MCF 10A (cell line): ENCODE measurements around the gene SLC4A1AP. TPM values are rescaled to one million over a fixed set of nuclear protein-coding genes. Genes with fewer than 3 reads are reported as not detected.

Experiments
- BruUV-seq: library from RNA; stranded (reverse); fragments of 400-500 nt; replicated peaks from 2 replicates; lab custom pipeline; 2021; lab: Mats Ljungman, UMichigan
- CTCF ChIA-PET: fragments of 300-600 bp; sonication (Branson Sonifier 250); formaldehyde crosslinking; extraction: SDS; loops from one replicate; lab custom pipeline; 2021; ENCODE audit warnings: antibody characterized with exemption, inconsistent platforms; lab: Yijun Ruan, JAX
- POLR2A ChIA-PET: fragments of 300-600, 350-650 bp; sonication (Branson Sonifier 250); formaldehyde crosslinking; extraction: SDS; loops from one replicate; lab custom pipeline; 2020; ENCODE audit warnings: antibody characterized with exemption, inconsistent platforms; lab: Yijun Ruan, JAX
- DNase-seq: peaks from one replicate; pipeline ENCODE4 v3.0.0-alpha.2; 2018; ENCODE audit not compliant: unreplicated experiment
- H3K27ac Mint-ChIP-seq: one replicate; pipeline ENCODE4 v1.8.0; 2022; ENCODE audit warnings: mild to moderate bottlenecking, low read depth, mixed read lengths; ENCODE audit not compliant: unreplicated experiment
- H3K27me3 Mint-ChIP-seq: one replicate; pipeline ENCODE4 v1.8.0; 2022; ENCODE audit warnings: mixed read lengths; ENCODE audit not compliant: insufficient read depth, unreplicated experiment
- H3K36me3 Mint-ChIP-seq: one replicate; pipeline ENCODE4 v1.8.0; 2022; ENCODE audit warnings: mild to moderate bottlenecking, moderate library complexity, mixed read lengths; ENCODE audit not compliant: insufficient read depth, unreplicated experiment
- H3K4me1 Mint-ChIP-seq: one replicate; pipeline ENCODE4 v1.8.0; 2022; ENCODE audit warnings: mixed read lengths; ENCODE audit not compliant: insufficient read depth, unreplicated experiment
- H3K4me3 Mint-ChIP-seq: one replicate; pipeline ENCODE4 v1.8.0; 2022; ENCODE audit warnings: mild to moderate bottlenecking, moderate library complexity, mixed read lengths; ENCODE audit not compliant: unreplicated experiment
- H3K9me3 Mint-ChIP-seq: one replicate; pipeline ENCODE4 v1.8.0; 2022; ENCODE audit warnings: mixed read lengths; ENCODE audit not compliant: unreplicated experiment
- CTCF ChIP-seq: fragments of 200-600 bp; IDR thresholded peaks from one replicate; pipeline ENCODE4 v1.8.0; 2022; ENCODE audit warnings: antibody characterized with exemption, mild to moderate bottlenecking; ENCODE audit not compliant: unreplicated experiment
- intact Hi-C: fragments of 100-400 bp; cut with micrococcal nuclease; formaldehyde crosslinking; loops from 2 replicates; pipeline ENCODE4 v1.14.1; 2022
- total RNA-seq: library from RNA; stranded (reverse); gene quantifications from 2 replicates; pipeline ENCODE4 v1.2.3, GENCODE V29; 2022

The SLC4A1AP gene
- total RNA-seq, 1 experiment from 2014 or later = 24.3 TPM

- no peak for TF ChIP-seq CTCF
- intact Hi-C loops = no loop called here
- ChIA-PET CTCF (interaction anchor here (0.6 to 1.2 kb wide), 3 partner anchors 28 to 561 kb away, joined by 3 to 4 read pairs (median 3); no protein-coding TSS in a partner anchor), POLR2A (interaction anchor here (0.5 to 1.7 kb wide), 10 partner anchors 14 to 690 kb away, joined by 3 to 8 read pairs (median 4); no protein-coding TSS in a partner anchor)
- no TSS peak for BruUV-seq
- peak; percentile 71 for DNase-seq
- H3K36me3 Mint-ChIP-seq = no peaks in the 10 kb centered on the region
- no peaks in the 10 kb centered on the region for H3K9me3 Mint-ChIP-seq
- H3K4me1 Mint-ChIP-seq = peaks cover 41% of the 10 kb centered on the region
- peak overlapping the region; percentile 7 for H3K27ac Mint-ChIP-seq
- H3K27me3 Mint-ChIP-seq = no peaks in the 10 kb centered on the region
- H3K4me3 Mint-ChIP-seq = no peak overlapping the region
Observed at GRCh38 chr2:27710640-27711430, 47.1 kb downstream of the SLC4A1AP start.

- BruUV-seq = no TSS peak
- H3K36me3 Mint-ChIP-seq = no peaks in the 10 kb centered on the region
- peak overlapping the region; percentile 47 for H3K27ac Mint-ChIP-seq
- no peak overlapping the region for H3K4me3 Mint-ChIP-seq
- ChIA-PET CTCF (interaction anchor here (0.6 to 2.3 kb wide), 6 partner anchors 8 to 560 kb away, joined by 4 to 9 read pairs (median 6); no protein-coding TSS in a partner anchor), POLR2A (interaction anchor here (0.7 to 1.7 kb wide), 6 partner anchors 28 to 689 kb away, joined by 3 to 8 read pairs (median 4); no protein-coding TSS in a partner anchor)
- no peak for TF ChIP-seq CTCF
- H3K4me1 Mint-ChIP-seq = peaks cover 39% of the 10 kb centered on the region
- H3K27me3 Mint-ChIP-seq = no peaks in the 10 kb centered on the region
- no peak for DNase-seq
- no peaks in the 10 kb centered on the region for H3K9me3 Mint-ChIP-seq
- intact Hi-C loops = no loop called here
Observed at GRCh38 chr2:27711804-27712203, 48.1 kb downstream of the SLC4A1AP start.

GRCh38 chr2:27712522-27712921, 48.8 kb downstream of the SLC4A1AP start:
- no TSS peak for BruUV-seq
- CTCF ChIA-PET = interaction anchor here (0.9 to 2.3 kb wide), 6 partner anchors 9 to 691 kb away, joined by 3 to 9 read pairs (median 6); no protein-coding TSS in a partner anchor
- Mint-ChIP-seq H3K4me1 (peaks cover 42% of the 10 kb centered on the region), H3K36me3 (no peaks in the 10 kb centered on the region), H3K27ac (peak overlapping the region; percentile 47), H3K4me3 (no peak overlapping the region), H3K27me3 (no peaks in the 10 kb centered on the region), H3K9me3 (no peaks in the 10 kb centered on the region)
- POLR2A ChIA-PET = interaction anchor here (0.6 to 1.2 kb wide), 3 partner anchors 22 to 244 kb away, joined by 3 to 6 read pairs (median 3); no protein-coding TSS in a partner anchor
- TF ChIP-seq CTCF = no peak
- intact Hi-C loops = no loop called here
- DNase-seq = no peak

GRCh38 chr2:27713201-27713600, 49.5 kb downstream of the SLC4A1AP start:
- no peaks in the 10 kb centered on the region for H3K27me3 Mint-ChIP-seq
- no peaks in the 10 kb centered on the region for H3K36me3 Mint-ChIP-seq
- TF ChIP-seq CTCF = no peak
- no peak overlapping the region for H3K4me3 Mint-ChIP-seq
- no TSS peak for BruUV-seq
- H3K27ac Mint-ChIP-seq = no peak overlapping the region
- CTCF ChIA-PET = interaction anchor here (0.7 to 2.3 kb wide), 6 partner anchors 10 to 95 kb away, joined by 3 to 9 read pairs (median 6); no protein-coding TSS in a partner anchor
- no peak for DNase-seq
- H3K9me3 Mint-ChIP-seq = no peaks in the 10 kb centered on the region
- intact Hi-C loops = no loop called here
- POLR2A ChIA-PET = interaction anchor here (1.7 kb wide), 1 partner anchor 39 kb away, joined by 5 read pairs; no protein-coding TSS in a partner anchor
- H3K4me1 Mint-ChIP-seq = peaks cover 36% of the 10 kb centered on the region
